ENCODE results near the gene GLCCI1. TPM values are rescaled to one million over a fixed set of nuclear protein-coding genes. Genes with fewer than 3 reads are reported as not detected.

The GLCCI1 gene
- total RNA-seq, 1 donor: 6.9 TPM

- no peak overlapping the region for H3K4me3 ChIP-seq (ENCODE audit: low read depth, low read length)
- DNase-seq (ENCODE audit: low read depth): no peak
- no peak for TF ChIP-seq CTCF (IDR thresholded peaks at IDR 0.05; ENCODE audit: insufficient read depth, low read depth, low read length)
Observed at GRCh38 chr7:7923818-7924217, 44.8 kb upstream of the GLCCI1 start.

- H3K4me3 ChIP-seq (ENCODE audit: low read depth, low read length): no peak overlapping the region
- TF ChIP-seq CTCF (IDR thresholded peaks at IDR 0.05; ENCODE audit: insufficient read depth, low read depth, low read length): no peak
- no peak for DNase-seq (ENCODE audit: low read depth)
Observed at GRCh38 chr7:7924303-7924702, 44.3 kb upstream of the GLCCI1 start.

- TF ChIP-seq CTCF (IDR thresholded peaks at IDR 0.05; ENCODE audit: insufficient read depth, low read depth, low read length): no peak
- DNase-seq (ENCODE audit: low read depth): no peak
- no peak overlapping the region for H3K4me3 ChIP-seq (ENCODE audit: low read depth, low read length)
Observed at GRCh38 chr7:7931626-7932025, 37.0 kb upstream of the GLCCI1 start.

GRCh38 chr7:7932553-7932952 lies 36.0 kb upstream of the GLCCI1 start:
- no peak for TF ChIP-seq CTCF (IDR thresholded peaks at IDR 0.05; ENCODE audit: insufficient read depth, low read depth, low read length)
- no peak for DNase-seq (ENCODE audit: low read depth)

GRCh38 chr7:7933915-7934526 lies 34.6 kb upstream of the GLCCI1 start:
- no peak overlapping the region for H3K4me3 ChIP-seq (ENCODE audit: low read depth, low read length)
- no peak for TF ChIP-seq CTCF (IDR thresholded peaks at IDR 0.05; ENCODE audit: insufficient read depth, low read depth, low read length)
- no peak for DNase-seq (ENCODE audit: low read depth)

More at GRCh38 chr7:7932553-7932952, 36.0 kb upstream of the GLCCI1 start:
- no peak overlapping the region for H3K4me3 ChIP-seq (ENCODE audit: low read depth, low read length)

GRCh38 chr7:7934945-7935344 lies 33.7 kb upstream of the GLCCI1 start:
- no peak for DNase-seq (ENCODE audit: low read depth)
- no peak for TF ChIP-seq CTCF (IDR thresholded peaks at IDR 0.05; ENCODE audit: insufficient read depth, low read depth, low read length)
- no peak overlapping the region for H3K4me3 ChIP-seq (ENCODE audit: low read depth, low read length)

GRCh38 chr7:7938471-7938870 lies 30.1 kb upstream of the GLCCI1 start:
- DNase-seq (ENCODE audit: low read depth): no peak
- no peak for TF ChIP-seq CTCF (IDR thresholded peaks at IDR 0.05; ENCODE audit: insufficient read depth, low read depth, low read length)
- no peak overlapping the region for H3K4me3 ChIP-seq (ENCODE audit: low read depth, low read length)
